HepG2 (cell line): ENCODE results near the gene POU6F2. TPM values are rescaled to one million over a fixed set of nuclear protein-coding genes. Genes with fewer than 3 reads are reported as not detected.

Experiments used
- ATAC-seq: fragments of 200-7000 bp; cut with Tn5 transposase; 3 replicates; pipeline ENCODE4 v1.9.1; 2020; ENCODE audit warnings: mild to moderate bottlenecking, moderate library complexity
- BruUV-seq: library from RNA; stranded (reverse); fragments of 400-500 nt; replicated peaks from 2 replicates; lab custom pipeline; 2021; lab: Mats Ljungman, UMichigan
- CTCF ChIA-PET: fragments of 300-600 bp; formaldehyde crosslinking; extraction: SDS; loops from one replicate; lab custom pipeline; 2021; ENCODE audit warnings: low total read pairs, inconsistent platforms, low intra/inter-chr PET ratio; lab: Yijun Ruan, JAX
- POLR2A ChIA-PET: fragments of 350-600 bp; sonication (Branson Sonifier 250); formaldehyde crosslinking; loops from one replicate; lab custom pipeline; 2020; ENCODE audit warnings: antibody characterized with exemption, inconsistent platforms; lab: Yijun Ruan, JAX
- DNase-seq: peaks from one replicate; pipeline ENCODE4 v3.0.0-alpha.2; 2015; ENCODE audit warnings: low spot score
- FAIRE-seq: peaks from 3 replicates; lab custom pipeline; 2011; peaks lifted over from hg19 to GRCh38; lab: Jason Lieb, UNC
- H2AFZ ChIP-seq: one replicate; pipeline ENCODE4 v1.6.1; 2011; ENCODE audit warnings: low read length, inconsistent platforms
- H3K27ac ChIP-seq: fragments of 300-600 bp; 3 replicates; pipeline ENCODE4 v1.8.0; 2011; ENCODE audit warnings: mixed run types, mild to moderate bottlenecking, mixed read lengths, low read length, inconsistent platforms; ENCODE audit not compliant: insufficient read depth; ENCODE audit errors: extremely low read length
- H3K27me3 ChIP-seq, 2 experiments: fragments of 200-600 bp in 1 of 2; 2 replicates in 1 of 2; 3 replicates in 1 of 2; pipeline versions ENCODE4 v1.6.0 to v1.8.0; 2011; ENCODE audit warnings: low read length in 2 of 2, mild to moderate bottlenecking in 2 of 2, moderate library complexity in 2 of 2, inconsistent platforms in 1 of 2; ENCODE audit not compliant: insufficient read depth in 2 of 2, control insufficient read depth in 1 of 2
- H3K36me3 ChIP-seq, 2 experiments: fragments of 200-600 bp in 1 of 2; replicated peaks in 1 of 2; 2 replicates in 1 of 2; 3 replicates in 1 of 2; pipeline versions ENCODE4 v1.5.1 to v1.8.0; 2011; ENCODE audit warnings: low read length in 2 of 2, inconsistent platforms in 1 of 2; ENCODE audit not compliant: insufficient read depth in 2 of 2, control insufficient read depth in 1 of 2
- H3K4me1 ChIP-seq: 2 replicates; pipeline ENCODE4 v1.5.1; 2012; ENCODE audit warnings: low read length, inconsistent platforms; ENCODE audit not compliant: insufficient read depth
- H3K4me2 ChIP-seq: 2 replicates; pipeline ENCODE4 v1.6.0; 2011; ENCODE audit warnings: low read depth, low read length, inconsistent platforms
- H3K4me3 ChIP-seq, 3 experiments: fragments of 200-600 bp in 1 of 3; sonication (generic), shearing (Covaris generic) in 1 of 3; replicated peaks in 1 of 3; 2 replicates each; pipeline ENCODE4 v1.5.1; 2011 to 2016; ENCODE audit warnings: low read length in 3 of 3, inconsistent platforms in 2 of 3, low read depth in 2 of 3, mild to moderate bottlenecking in 2 of 3, control low read depth in 1 of 3, mixed read lengths in 1 of 3; ENCODE audit not compliant: insufficient read depth in 1 of 3
- H3K79me2 ChIP-seq: one replicate; pipeline ENCODE4 v1.6.1; 2011; ENCODE audit warnings: low read length, inconsistent platforms; ENCODE audit not compliant: insufficient read depth
- H3K9ac ChIP-seq: 2 replicates; pipeline ENCODE4 v1.6.0; 2011; ENCODE audit warnings: mild to moderate bottlenecking, low read depth, low read length, inconsistent platforms; ENCODE audit not compliant: insufficient read depth
- H3K9me3 ChIP-seq: 2 replicates; pipeline ENCODE4 v1.5.1; 2012; ENCODE audit warnings: mild to moderate bottlenecking, low read length
- H4K20me1 ChIP-seq: 2 replicates; pipeline ENCODE4 v1.6.0; 2011; ENCODE audit warnings: inconsistent platforms, mild to moderate bottlenecking, low read length, moderate library complexity; ENCODE audit not compliant: insufficient read depth
- ARID4A ChIP-seq: sonication (generic); formaldehyde crosslinking; IDR thresholded peaks from 2 replicates; pipeline ENCODE4 v1.5.0; 2020; ENCODE audit warnings: mild to moderate bottlenecking, missing genetic modification reagents, borderline replicate concordance
- GZF1 ChIP-seq: sonication (generic); formaldehyde crosslinking; IDR thresholded peaks from 2 replicates; pipeline ENCODE4 v1.5.1; 2020; ENCODE audit warnings: mild to moderate bottlenecking, missing genetic modification reagents
- NBN ChIP-seq: fragments of 450-650 bp; conservative IDR thresholded peaks from 2 replicates; pipeline ENCODE4 v1.6.1; 2017
- SP1 ChIP-seq, 2 experiments: fragments of 450-650 bp in 1 of 2; sonication (generic) in 1 of 2; formaldehyde crosslinking in 1 of 2; IDR thresholded peaks; 2 replicates each; pipeline versions ENCODE4 v1.4.0 to v1.6.1; 2016 to 2020; ENCODE audit warnings: missing genetic modification reagents in 1 of 2
- SP4 ChIP-seq: sonication (generic); formaldehyde crosslinking; IDR thresholded peaks from 2 replicates; pipeline ENCODE4 v1.8.1; 2023; ENCODE audit warnings: mild to moderate bottlenecking, missing genetic modification reagents
- ZNF318 ChIP-seq: sonication (generic); formaldehyde crosslinking; IDR thresholded peaks from 2 replicates; pipeline ENCODE4 v1.4.0; 2020; ENCODE audit warnings: mild to moderate bottlenecking, missing genetic modification reagents
- ZNF382 ChIP-seq: sonication (generic); formaldehyde crosslinking; IDR thresholded peaks from 2 replicates; pipeline ENCODE4 v1.5.0; 2020; ENCODE audit warnings: missing genetic modification reagents, mild to moderate bottlenecking, borderline replicate concordance
- WGBS: methylation state at CpG from one replicate; pipeline ENCODE4 v1.1.6; 2017; ENCODE audit warnings: low lambda C conversion rate; 5-methylcytosine and 5-hydroxymethylcytosine counted together
- in situ Hi-C: cut with HindIII; loops from 2 replicates; pipeline ENCODE4 v1.10.0; 2017; ENCODE audit warnings: low pct_unique_long_range_greater_than_20kb; ENCODE audit not compliant: extremely low pct_ligation_motif_present
- intact Hi-C: fragments of 100-400 bp; cut with micrococcal nuclease; formaldehyde crosslinking; loops from one replicate; pipeline ENCODE4 v1.10.0; 2022; ENCODE audit not compliant: unreplicated experiment
- polyA plus RNA-seq, 8 experiments: library from polyadenylated mRNA; depleted of rRNA in 3 of 8; stranded (reverse) in 7 of 8; unstranded in 1 of 8; fragments of >200 nt; fragmentation: Illumina TruSeq in 4 of 8; extraction: Trizol in 4 of 8; gene quantifications; 2 replicates each; pipeline versions ENCODE4 v1.2.1 to v1.2.3, GENCODE V29; 2011 to 2016; ENCODE audit warnings: low read depth in 4 of 8, missing spikeins in 1 of 8, mixed read lengths in 1 of 8; ENCODE audit not compliant: insufficient read depth in 1 of 8
- total RNA-seq, 5 experiments: library from RNA; depleted of rRNA; stranded (reverse); fragments of >200 nt; fragmentation: Illumina TruSeq; extraction: Trizol; gene quantifications; 2 replicates each; pipeline ENCODE4 v1.2.3, GENCODE V29; 2016; ENCODE audit warnings: low read depth in 1 of 5

The POU6F2 gene
- total and polyA plus RNA-seq, 2 of the 13 experiments (the other 11 are each of a cell fraction or from before 2014, with no cell fraction given): not detected

- H3K4me3 ChIP-seq: no peak overlapping the region
- ChIA-PET POLR2A (no interaction called here), CTCF (no interaction called here)
- no peaks in the 10 kb centered on the region for H4K20me1 ChIP-seq
- FAIRE-seq: no peak
- intact Hi-C loops: no loop called here
- 0% methylated on average over 2 of the region's 4 CpGs for whole genome bisulfite sequencing
- H3K4me1 ChIP-seq: no peaks in the 10 kb centered on the region
- no peak overlapping the region for H3K27ac ChIP-seq
- no peak for DNase-seq
- H3K4me2 ChIP-seq: no peak overlapping the region
- in situ Hi-C loops: no loop called here
- TF ChIP-seq SP1 (IDR thresholded peaks at IDR 0.05) (no peak), SP1 (CRISPR knock-in tag; IDR thresholded peaks at IDR 0.05) (no peak), GZF1 (no peak), ARID4A (CRISPR knock-in tag) (no peak), ZNF382 (CRISPR knock-in tag) (no peak), SP4 (CRISPR knock-in tag) (no peak), NBN (no peak), ZNF318 (no peak)
- H3K36me3 ChIP-seq: no peaks in the 10 kb centered on the region
- no peaks in the 10 kb centered on the region for H3K79me2 ChIP-seq
- no peak overlapping the region for H3K9ac ChIP-seq
- H2AFZ ChIP-seq: no peak overlapping the region
- peaks cover 1 to 8% of the 10 kb centered on the region in 2 experiments; a peak in 1 of 5 replicates for H3K27me3 ChIP-seq
- BruUV-seq: no TSS peak
- H3K9me3 ChIP-seq: no peaks in the 10 kb centered on the region
- ATAC-seq: no peak
These were observed 209.4 kb downstream of the POU6F2 start for GRCh38 chr7:39187130-39187529.
